HG02981 (cell line): ENCODE data around the gene TRRAP.

Experiments used
- ATAC-seq: cut with Tn5 transposase; IDR thresholded peaks from one replicate; pipeline ENCODE4 v1.9.1; 2021; ENCODE audit warnings: mild to moderate bottlenecking, moderate library complexity; ENCODE audit not compliant: unreplicated experiment

Gene TRRAP

DNA sequence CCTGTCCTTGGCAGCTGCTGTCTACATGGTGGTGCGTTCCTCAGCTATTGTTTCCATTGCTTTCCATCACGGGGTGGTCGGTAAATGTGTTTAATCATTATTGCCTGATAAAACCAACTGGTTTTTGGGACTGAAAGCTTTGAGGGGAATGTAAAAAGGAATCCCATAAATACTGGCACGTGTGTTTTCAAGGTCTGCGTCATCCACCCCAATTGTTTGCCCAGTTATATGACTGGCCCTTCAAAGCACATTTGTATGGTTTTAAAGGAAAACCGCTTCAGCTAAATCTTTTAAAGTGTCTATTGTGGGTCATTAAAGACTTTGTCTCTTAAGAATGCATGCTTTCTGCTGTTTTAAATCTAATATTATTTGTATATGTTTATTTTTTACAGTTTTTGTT is 65.0 kb downstream of the TRRAP start:
- ATAC-seq = no peak

DNA sequence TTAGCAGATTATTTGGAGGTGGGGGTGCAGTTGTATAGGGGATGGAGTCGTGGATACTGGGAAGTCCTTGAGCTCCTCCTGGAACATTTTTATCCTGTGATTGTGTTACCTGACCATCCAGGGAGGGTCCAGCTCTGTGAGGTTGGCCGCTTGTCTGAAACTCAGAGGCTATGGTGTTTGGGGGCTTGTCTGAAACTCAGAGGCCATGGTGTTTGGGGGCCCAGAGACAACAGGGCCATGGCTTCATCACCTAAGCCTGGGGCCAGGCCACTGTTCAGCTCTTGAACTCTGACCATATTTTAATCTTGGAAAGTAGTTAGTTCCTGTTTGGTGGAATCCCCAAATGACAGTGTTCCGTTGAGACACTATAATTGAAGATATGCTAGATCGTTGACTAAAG is 66.1 kb downstream of the TRRAP start:
- ATAC-seq = no peak

GRCh38 chr7:98945852-98946251 is 67.5 kb downstream of the TRRAP start:
- no peak for ATAC-seq

DNA sequence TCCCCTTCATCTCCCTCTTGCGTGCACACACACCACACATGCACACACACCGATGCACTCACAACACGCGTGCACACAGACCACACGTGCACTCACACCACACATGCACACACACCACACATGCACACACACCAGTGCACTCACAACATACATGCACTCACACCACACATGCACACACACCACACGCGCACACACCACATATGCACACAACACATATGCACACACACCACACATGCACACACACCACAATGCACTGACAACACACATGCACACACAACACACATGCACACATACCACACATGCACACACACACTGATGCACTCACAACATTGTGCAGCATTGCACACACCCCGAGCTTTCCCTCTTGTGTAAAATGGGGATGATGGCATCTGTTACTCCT is 68.1 kb downstream of the TRRAP start:
- no peak for ATAC-seq

DNA sequence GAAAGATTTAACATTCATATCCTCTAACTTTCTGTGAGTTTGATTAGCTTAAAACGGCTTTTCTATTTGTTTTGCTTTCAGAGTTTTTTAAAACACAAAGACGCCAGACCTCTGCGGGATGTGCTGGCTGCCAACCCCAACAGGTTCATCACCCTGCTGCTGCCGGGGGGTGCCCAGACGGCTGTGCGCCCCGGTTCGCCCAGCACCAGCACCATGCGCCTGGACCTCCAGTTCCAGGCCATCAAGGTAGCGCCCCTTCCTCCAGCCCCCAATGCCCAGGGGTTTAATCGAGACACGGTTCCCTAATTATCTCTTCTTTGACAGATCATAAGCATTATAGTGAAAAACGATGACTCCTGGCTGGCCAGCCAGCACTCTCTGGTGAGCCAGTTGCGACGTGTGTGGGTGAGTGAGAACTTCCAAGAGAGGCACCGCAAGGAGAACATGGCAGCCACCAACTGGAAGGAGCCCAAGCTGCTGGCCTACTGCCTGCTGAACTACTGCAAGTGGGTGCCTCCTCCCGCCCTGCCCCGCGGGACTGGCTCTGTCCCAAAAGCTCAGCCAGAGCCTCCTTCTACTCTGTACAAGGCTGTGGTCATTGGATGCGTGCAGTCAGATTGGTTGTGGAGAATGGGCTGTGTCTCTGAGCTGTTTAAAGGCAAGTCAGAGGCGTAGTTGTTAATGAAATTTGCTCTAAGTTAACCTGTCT is 71.2 kb downstream of the TRRAP start:
- ATAC-seq = no peak

DNA sequence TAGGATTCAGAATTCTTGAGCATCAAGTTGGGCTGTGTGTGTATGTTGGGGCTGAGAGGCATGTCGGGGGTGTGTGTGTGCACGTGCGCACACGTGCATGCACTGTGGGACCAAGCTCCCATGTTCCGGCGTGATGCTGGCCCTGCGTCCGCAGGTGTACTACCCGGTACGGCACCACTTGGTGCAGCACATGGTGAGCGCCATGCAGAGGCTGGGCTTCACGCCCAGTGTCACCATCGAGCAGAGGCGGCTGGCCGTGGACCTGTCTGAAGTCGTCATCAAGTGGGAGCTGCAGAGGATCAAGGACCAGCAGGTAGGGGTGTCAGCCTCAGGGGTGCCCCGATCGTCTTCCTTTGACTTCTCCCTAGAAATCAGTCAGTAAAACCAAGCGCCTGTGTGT is 77.7 kb downstream of the TRRAP start:
- no peak for ATAC-seq

GRCh38 chr7:98956469-98956868 is 78.1 kb downstream of the TRRAP start:
- ATAC-seq = no peak

- ATAC-seq = no peak
Measured at GRCh38 chr7:98956937-98957336, 78.6 kb downstream of the TRRAP start.

GRCh38 chr7:98957766-98958165 is 79.4 kb downstream of the TRRAP start:
- no peak for ATAC-seq

DNA sequence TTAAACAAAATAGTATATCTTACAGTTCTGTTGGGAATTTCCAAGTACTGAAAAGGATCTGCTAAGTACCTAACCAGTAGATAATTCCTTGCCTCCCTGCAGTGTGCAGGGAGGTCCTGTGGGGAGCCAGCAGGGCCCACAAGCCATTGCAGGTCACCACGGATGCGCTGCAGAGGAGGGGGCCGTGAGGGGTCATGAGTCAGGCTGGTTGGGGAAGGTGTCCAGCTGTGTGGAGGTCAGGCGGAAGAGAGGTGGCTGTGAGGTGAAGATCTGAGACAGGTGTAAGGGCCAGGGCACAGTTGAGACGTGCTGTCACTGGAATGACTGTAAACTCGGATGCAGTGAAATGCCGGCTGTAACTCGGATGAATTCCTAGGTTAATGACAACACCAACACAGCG is 80.6 kb downstream of the TRRAP start:
- ATAC-seq = no peak

DNA sequence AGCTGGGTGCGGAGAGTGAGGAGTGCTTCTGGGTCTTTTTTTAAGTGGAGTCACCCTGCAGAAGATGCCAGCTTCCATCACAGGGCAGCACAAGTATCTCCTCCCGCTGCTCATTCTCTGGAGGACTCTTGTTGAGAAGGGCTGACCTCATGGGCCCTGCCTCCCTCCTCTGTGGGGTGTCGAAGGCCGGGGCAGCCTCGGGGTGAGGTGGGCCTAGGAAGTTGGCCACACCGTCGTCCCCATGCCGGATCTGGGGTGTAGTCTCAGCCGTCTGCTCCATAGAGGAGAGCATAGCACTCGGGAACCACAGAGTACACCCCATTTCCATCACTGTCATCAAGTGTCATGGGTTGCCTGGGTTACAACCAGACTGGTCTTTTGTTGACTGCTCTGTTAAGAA is 85.0 kb downstream of the TRRAP start:
- ATAC-seq = no peak

- no peak for ATAC-seq
Measured at GRCh38 chr7:98964596-98964995, 86.3 kb downstream of the TRRAP start.

DNA sequence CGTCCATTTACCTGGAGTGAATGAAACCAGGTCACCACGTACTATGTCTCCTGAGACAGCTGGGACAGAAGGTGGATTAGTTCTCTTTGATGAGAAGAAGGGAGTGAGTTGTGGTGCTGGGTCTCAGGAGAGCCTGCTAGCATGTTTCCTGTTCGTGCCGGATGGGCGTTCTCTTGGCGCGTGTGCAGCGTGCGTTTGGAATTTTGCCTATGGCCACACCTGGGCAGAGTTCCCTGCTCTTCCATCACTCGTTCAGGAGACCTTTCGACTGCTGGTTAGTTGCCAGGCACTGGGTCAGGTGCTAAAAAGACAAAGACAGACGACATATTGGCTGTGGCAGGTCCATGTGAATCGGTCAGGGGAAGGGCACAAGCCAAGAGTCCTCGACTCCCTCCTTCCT is 90.3 kb downstream of the TRRAP start:
- no peak for ATAC-seq

GRCh38 chr7:98969386-98969785 is 91.1 kb downstream of the TRRAP start:
- ATAC-seq = no peak

DNA sequence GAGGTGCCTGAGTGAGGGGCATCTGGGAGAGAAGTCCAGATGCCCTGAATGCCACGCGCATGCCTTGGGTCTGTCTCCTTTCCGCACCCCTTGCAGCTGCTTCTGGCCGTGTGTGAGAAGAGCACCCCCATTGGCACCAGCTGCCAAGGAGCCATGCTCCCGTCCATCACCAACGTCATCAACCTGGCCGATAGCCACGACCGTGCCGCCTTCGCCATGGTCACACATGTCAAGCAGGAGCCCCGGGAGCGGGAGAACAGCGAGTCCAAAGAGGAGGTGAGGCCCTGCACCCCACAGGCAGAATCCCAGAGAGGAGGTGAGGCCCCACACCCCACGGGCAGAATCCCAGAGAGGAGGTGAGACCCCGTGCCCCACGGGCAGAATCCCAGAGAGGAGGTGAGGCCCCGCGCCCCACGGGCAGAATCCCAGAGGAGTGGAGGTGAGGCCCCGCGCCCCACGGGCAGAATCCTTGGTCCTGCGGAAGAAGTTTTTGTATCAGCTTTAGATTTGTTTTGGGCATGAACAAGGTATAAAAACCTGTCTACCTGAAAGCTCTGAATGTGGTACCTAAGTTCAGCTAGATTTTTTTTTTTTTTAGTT is 91.8 kb downstream of the TRRAP start:
- no peak for ATAC-seq

DNA sequence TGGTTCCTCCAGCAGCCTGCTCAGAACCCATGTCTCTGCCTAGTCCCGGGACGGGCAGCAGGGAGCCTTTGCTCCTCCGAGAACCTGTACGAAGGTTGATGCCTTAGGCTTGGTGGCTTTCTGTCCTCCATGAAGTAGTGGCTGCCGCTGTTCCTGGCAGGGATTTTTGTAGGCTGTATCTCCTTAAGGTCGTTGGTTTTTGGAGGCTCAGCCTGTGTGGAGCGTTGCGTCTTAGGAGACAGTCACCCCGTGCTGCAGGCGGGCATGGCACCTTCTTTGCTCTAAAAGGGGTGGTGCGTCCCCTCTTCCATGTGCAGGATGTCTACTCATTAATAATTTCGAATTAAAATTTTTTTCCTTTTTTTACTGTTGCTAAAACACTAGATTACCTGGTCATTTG is 92.5 kb downstream of the TRRAP start:
- ATAC-seq = no peak

GRCh38 chr7:98974205-98974604 is 95.9 kb downstream of the TRRAP start:
- no peak for ATAC-seq

- ATAC-seq = no peak
Measured at GRCh38 chr7:98974906-98975816, 96.8 kb downstream of the TRRAP start.

DNA sequence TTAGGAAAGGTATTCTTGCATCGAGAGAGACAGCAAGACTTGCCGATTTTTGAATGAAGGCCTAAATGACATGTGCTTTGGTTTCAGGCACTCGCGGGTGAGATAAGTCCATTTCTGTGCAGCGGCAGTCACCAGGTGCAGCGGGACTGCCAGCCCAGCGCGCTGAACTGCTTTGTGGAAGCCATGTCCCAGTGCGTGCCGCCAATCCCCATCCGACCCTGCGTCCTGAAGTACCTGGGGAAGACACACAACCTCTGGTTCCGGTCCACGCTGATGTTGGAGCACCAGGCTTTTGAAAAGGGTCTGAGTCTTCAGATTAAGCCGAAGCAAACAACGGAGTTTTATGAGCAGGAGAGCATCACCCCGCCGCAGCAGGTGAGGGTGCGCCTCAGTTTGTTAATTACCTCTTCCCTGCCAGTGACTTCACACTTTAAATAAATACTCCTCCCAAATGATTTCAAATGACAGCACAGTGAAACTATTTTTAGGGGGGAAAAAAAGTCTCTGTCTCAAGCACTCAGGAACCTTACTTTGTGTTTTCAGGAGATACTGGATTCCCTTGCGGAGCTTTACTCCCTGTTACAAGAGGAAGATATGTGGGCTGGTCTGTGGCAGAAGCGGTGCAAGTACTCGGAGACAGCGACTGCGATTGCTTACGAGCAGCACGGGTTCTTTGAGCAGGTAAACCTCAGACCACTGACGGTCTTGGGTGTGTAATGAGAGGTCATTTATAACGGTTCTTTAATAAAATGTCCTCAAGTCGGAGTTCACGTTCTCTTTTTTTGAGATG is 98.3 kb downstream of the TRRAP start:
- no peak for ATAC-seq

- ATAC-seq = no peak
Measured at GRCh38 chr7:98978672-98979071, 100.3 kb downstream of the TRRAP start.

DNA sequence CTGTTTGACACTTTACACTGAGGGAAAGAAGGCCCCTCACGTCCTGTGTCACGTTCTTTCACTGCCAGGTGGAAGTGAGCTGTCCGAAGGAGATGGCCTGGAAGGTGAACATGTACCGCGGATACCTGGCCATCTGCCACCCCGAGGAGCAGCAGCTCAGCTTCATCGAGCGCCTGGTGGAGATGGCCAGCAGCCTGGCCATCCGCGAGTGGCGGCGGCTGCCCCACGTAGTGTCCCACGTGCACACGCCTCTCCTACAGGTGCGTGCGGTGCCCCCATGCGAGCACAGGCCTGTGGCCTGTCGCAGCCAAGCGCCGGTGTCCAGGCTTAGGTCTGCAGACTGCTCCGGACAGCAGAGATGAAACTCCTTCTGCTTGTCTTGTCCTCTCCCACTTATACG is 103.4 kb downstream of the TRRAP start:
- ATAC-seq = no peak
